HFFc6 (cell line): ENCODE measurements around the gene HNRNPLL. TPM values are rescaled to one million over a fixed set of nuclear protein-coding genes. Genes with fewer than 3 reads are reported as not detected.
"Not testable (repeated sequence)": the region's sequence is repeated elsewhere in the genome, so short reads cannot be mapped to it uniquely, and the experiment has no call there.

Source experiments
- DNase-seq: peaks from one replicate; pipeline ENCODE4 v3.0.0-alpha.2; 2018
- H3K27ac Mint-ChIP-seq: 2 replicates; pipeline ENCODE4 v1.8.0; 2020; ENCODE audit warnings: mild to moderate bottlenecking, mixed read lengths
- H3K27me3 Mint-ChIP-seq: 2 replicates; pipeline ENCODE4 v1.8.0; 2021; ENCODE audit warnings: mild to moderate bottlenecking, moderate library complexity, mixed read lengths; ENCODE audit not compliant: insufficient read depth
- H3K36me3 Mint-ChIP-seq: 2 replicates; pipeline ENCODE4 v1.8.0; 2021; ENCODE audit warnings: low read depth, mixed read lengths
- H3K4me1 Mint-ChIP-seq: 2 replicates; pipeline ENCODE4 v1.8.0; 2020; ENCODE audit warnings: low read depth, mixed read lengths
- H3K4me3 Mint-ChIP-seq: 2 replicates; pipeline ENCODE4 v1.8.0; 2020; ENCODE audit warnings: mild to moderate bottlenecking, moderate library complexity, mixed read lengths
- H3K9me3 Mint-ChIP-seq: 2 replicates; pipeline ENCODE4 v1.8.0; 2020; ENCODE audit warnings: mild to moderate bottlenecking, mixed read lengths
- CTCF ChIP-seq: fragments of 200-600 bp; sonication (generic); IDR thresholded peaks from 2 replicates; pipeline ENCODE4 v1.5.0; 2021; ENCODE audit warnings: antibody characterized with exemption, mild to moderate bottlenecking
- total RNA-seq, 6 experiments: library from RNA; stranded (reverse); fragmentation: NEBNext Ultra II Directional; extraction: Animal tissue kit (Norgen Biotek cat#: 25700); gene quantifications; 2 replicates in 1 of 6; 3 replicates in 5 of 6; pipeline ENCODE4 v1.2.3, GENCODE V29; 2021

The HNRNPLL gene
- total RNA-seq, 6 experiments from 2014 or later = 45.5 to 57.5 (median 50.2) TPM

DNA sequence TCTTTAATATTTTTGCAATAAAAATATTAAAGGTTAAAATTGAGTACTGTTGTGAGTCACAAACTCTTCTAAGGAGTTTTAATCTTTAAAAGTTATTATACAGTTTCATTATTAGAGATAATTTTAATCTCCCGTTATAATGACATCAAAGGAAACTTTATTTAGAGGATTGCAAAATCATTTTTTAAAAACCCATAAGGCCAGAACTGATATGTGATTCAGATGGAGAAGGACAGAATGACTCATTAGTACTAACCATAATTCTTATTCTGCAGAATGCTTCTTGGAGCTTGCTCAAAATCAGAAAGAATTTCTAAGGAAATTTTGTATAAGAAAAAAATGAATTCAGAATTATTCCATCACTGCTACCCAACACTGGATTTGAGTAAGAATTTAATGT is 12.5 kb upstream of the HNRNPLL start:
- Mint-ChIP-seq H3K9me3 (no peaks in the 10 kb centered on the region), H3K27ac (no peak overlapping the region), H3K36me3 (no peaks in the 10 kb centered on the region), H3K27me3 (peaks cover 4% of the 10 kb centered on the region; the same call in 1 of the 2 replicates), H3K4me3 (no peak overlapping the region), H3K4me1 (peaks cover 47% of the 10 kb centered on the region)
- TF ChIP-seq CTCF = no peak
- no peak for DNase-seq

DNA sequence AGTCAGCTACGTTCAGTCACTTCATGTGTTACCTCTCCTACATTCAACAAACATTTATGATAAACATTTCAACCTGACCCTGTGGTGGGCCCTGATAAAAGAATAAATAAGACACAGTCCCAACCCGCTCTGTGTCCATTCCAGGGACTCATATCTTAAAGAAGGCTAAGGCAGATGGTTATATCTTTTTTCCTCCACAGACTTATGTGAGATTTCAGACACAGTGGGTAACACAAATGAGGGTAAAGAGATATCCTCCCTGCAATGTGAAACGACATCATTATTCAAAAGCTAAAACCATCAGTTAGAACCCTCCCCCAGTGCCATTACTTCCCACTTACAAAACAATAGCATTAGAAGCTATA is 11.1 kb upstream of the HNRNPLL start:
- H3K27ac Mint-ChIP-seq = no peak overlapping the region
- H3K9me3 Mint-ChIP-seq = no peaks in the 10 kb centered on the region
- no peaks in the 10 kb centered on the region for H3K36me3 Mint-ChIP-seq
- H3K27me3 Mint-ChIP-seq = peaks cover 2% of the 10 kb centered on the region; the same call in 1 of the 2 replicates
- no peak overlapping the region for H3K4me3 Mint-ChIP-seq
- DNase-seq = no peak
- no peak for TF ChIP-seq CTCF
- H3K4me1 Mint-ChIP-seq = peaks cover 38% of the 10 kb centered on the region

DNA sequence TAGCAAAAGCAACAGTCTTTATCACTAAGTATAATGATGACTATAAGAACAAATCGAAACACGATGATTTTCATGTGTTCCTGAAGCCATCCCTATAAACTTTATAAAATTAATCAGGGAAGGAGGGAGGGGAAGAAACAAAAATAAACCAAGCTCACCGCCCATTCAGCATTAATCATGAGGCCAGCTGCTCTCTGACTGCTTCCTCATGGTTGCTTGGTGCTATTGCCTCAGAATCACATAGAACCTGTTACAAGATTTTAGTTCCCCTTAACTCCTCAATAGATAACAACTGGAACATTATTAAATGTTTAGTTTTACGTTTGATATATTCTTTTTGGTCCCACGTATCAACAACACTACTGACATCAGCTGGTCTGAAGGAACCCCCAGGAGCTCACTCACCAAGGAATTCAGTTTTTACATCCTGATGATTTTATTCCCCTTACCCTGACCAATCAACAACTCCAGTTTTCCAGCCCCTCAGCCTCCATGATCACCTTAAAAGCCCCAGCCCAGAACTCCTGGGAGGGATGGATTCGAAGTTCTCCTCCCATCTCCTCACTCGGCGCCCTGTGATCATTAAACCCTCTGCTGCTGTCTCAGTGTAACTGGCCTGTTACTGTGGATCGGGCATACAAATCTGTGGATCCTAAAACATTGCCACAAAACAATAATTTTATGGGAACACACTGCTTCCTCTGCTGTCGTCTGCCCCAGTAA is 10.6 kb upstream of the HNRNPLL start:
- Mint-ChIP-seq H3K27ac (peak overlapping the region; percentile 7; the same call in 1 of the 2 replicates), H3K9me3 (no peaks in the 10 kb centered on the region)
- no peak for DNase-seq

GRCh38 chr2:38610851-38611801 is 8.4 kb upstream of the HNRNPLL start:
- Mint-ChIP-seq H3K4me3 (peak overlapping the region; percentile 61; the same call in 1 of the 2 replicates), H3K9me3 (no peaks in the 10 kb centered on the region)
- peak; percentile 54 for DNase-seq

More for the DNA sequence above, 10.6 kb upstream of the HNRNPLL start:
- H3K27me3 Mint-ChIP-seq = peaks cover 2% of the 10 kb centered on the region; the same call in 1 of the 2 replicates
- TF ChIP-seq CTCF = no peak
- H3K4me1 Mint-ChIP-seq = peaks cover 41% of the 10 kb centered on the region
- no peak overlapping the region for H3K4me3 Mint-ChIP-seq
- H3K36me3 Mint-ChIP-seq = no peaks in the 10 kb centered on the region

GRCh38 chr2:38609246-38609645 is 6.5 kb upstream of the HNRNPLL start:
- not testable (repeated sequence) for H3K27ac Mint-ChIP-seq, DNase-seq, H3K4me3 Mint-ChIP-seq, H3K9me3 Mint-ChIP-seq, H3K36me3 Mint-ChIP-seq, H3K27me3 Mint-ChIP-seq
- peaks cover 40% of the 10 kb centered on the region for H3K4me1 Mint-ChIP-seq

More at GRCh38 chr2:38610851-38611801, 8.4 kb upstream of the HNRNPLL start:
- Mint-ChIP-seq H3K27ac (peak overlapping the region; percentile 74), H3K4me1 (peaks cover 49% of the 10 kb centered on the region), H3K27me3 (peaks cover under 1% of the 10 kb centered on the region; the same call in 1 of the 2 replicates), H3K36me3 (no peaks in the 10 kb centered on the region)
- TF ChIP-seq CTCF = no peak
